IPS-11a (cell line): ENCODE data around the gene MTFR2.
"Not testable (repeated sequence)": the region's sequence is repeated elsewhere in the genome, so short reads cannot be mapped to it uniquely, and the experiment has no call there.

ENCODE experiments used
- H3K4me3 ChIP-seq: one replicate; pipeline ENCODE4 v1.5.1; 2013; ENCODE audit warnings: low read depth, low read length, control low read depth

MTFR2 gene

DNA sequence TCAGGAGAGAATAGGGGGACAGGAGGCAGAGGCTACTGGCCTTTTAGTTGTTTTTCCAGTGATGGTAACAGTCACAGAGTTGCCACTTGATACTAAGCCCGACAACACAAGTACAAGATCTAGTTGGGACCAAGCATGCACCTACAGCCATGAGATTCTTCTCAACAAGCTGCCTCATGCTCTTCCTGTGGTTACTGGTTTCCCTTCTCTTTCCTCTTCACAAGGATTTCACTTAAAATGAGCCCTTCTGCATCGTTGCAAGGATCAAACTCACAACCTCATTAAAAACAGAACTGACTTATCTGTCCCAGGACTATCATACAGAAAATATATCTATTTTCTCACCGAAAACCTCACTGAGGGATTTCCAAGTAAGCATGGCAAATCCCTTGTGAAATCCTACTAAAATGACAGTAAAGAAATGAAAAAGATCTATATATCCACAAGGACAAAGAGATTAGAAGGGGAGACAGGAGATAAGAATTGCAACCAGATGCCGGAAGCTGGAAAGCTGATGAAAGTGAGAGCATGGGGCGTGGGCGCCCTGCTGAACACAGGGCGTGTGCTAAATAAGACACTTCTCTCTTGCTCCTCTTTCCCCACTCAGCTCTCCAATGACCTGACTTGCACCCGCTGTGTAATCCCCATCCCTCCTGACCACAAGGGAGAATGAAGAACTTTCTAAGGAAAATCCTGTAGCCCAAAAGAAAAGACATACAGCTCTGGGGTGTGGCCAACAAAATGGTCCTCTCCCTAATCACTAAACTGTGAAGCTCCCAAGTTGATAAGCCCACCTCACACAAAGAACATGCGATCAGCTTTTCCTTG lies 13.4 kb downstream of the MTFR2 start:
- no peak overlapping the region for H3K4me3 ChIP-seq

GRCh38 chr6:136235233-136235564 lies 14.9 kb downstream of the MTFR2 start:
- H3K4me3 ChIP-seq = no peak overlapping the region

DNA sequence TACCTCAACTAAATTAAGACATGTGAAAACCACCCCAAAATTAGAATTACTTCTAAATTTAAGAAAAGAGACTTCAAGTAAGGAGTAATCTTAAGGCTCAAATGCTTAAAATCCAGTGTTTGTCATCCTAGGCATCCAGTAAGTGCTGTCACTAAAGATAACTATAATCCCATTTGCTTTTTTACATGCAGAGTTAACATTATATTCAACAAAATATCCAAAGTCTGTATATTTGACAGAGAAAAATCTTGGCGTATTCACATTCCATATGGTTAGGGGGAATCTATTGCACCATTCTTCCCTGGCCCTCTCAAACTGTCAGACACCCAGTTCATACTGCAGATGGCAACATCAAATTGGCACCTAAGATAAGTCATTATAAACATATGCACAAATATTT lies 17.4 kb downstream of the MTFR2 start:
- no peak overlapping the region for H3K4me3 ChIP-seq

- no peak overlapping the region for H3K4me3 ChIP-seq
These were observed 19.8 kb downstream of the MTFR2 start for GRCh38 chr6:136230219-136230853.

DNA sequence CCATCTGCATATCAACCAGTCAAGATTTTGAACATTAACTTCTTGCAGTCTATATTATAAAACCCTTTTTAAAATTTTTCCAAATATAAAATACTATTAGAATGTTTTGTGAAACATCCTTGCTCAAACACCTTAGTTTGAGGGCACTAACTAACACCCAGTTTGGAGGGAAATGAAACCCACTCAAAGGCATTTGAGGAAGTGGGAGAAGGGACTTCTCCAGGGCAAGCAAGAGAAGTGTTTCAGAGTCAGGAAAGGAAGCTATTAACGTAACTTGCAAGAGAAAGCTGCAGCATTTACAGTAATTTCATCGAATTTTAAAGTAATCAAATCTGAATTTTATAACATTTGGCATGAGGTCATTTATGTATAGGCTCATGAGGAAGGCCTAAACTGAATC lies 21.3 kb downstream of the MTFR2 start:
- no peak overlapping the region for H3K4me3 ChIP-seq

GRCh38 chr6:136226674-136227377 lies 23.3 kb downstream of the MTFR2 start:
- H3K4me3 ChIP-seq = no peak overlapping the region

- H3K4me3 ChIP-seq = no peak overlapping the region
These were observed 24.0 kb downstream of the MTFR2 start for GRCh38 chr6:136226027-136226673.

GRCh38 chr6:136225496-136225895 lies 24.6 kb downstream of the MTFR2 start:
- no peak overlapping the region for H3K4me3 ChIP-seq

- H3K4me3 ChIP-seq = not testable (repeated sequence)
These were observed 25.1 kb downstream of the MTFR2 start for GRCh38 chr6:136224974-136225373.

- H3K4me3 ChIP-seq = no peak overlapping the region
These were observed 33.4 kb downstream of the MTFR2 start for GRCh38 chr6:136216503-136217401.

GRCh38 chr6:136213853-136214252 lies 36.3 kb downstream of the MTFR2 start:
- H3K4me3 ChIP-seq = no peak overlapping the region

DNA sequence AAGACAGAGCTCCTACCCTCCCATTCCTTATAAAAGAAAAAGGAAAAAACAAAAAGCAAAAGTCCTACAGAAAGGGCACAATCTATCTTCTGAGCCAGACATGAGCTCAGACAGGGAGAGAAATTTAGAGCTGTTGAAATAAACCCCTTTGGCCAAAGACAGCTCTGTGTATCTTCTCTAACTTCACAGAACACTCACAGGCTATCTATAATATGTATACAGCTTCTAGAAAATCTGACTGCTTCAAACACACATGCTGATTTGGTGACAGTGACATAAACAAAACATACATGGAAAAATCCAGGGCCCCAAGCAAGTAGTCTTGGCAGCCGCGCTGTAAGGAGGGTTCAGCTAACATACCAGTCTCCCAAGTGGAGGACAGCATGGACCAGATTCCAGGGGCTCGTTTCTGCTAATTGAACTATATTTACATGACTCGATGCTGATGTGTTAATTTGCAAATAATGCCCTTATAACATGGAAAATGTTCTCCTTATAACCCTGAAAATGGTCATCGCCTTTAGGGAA lies 37.0 kb downstream of the MTFR2 start:
- H3K4me3 ChIP-seq = no peak overlapping the region

GRCh38 chr6:136212608-136213007 lies 37.5 kb downstream of the MTFR2 start:
- H3K4me3 ChIP-seq = no peak overlapping the region

GRCh38 chr6:136210398-136211165 lies 39.5 kb downstream of the MTFR2 start:
- no peak overlapping the region for H3K4me3 ChIP-seq

DNA sequence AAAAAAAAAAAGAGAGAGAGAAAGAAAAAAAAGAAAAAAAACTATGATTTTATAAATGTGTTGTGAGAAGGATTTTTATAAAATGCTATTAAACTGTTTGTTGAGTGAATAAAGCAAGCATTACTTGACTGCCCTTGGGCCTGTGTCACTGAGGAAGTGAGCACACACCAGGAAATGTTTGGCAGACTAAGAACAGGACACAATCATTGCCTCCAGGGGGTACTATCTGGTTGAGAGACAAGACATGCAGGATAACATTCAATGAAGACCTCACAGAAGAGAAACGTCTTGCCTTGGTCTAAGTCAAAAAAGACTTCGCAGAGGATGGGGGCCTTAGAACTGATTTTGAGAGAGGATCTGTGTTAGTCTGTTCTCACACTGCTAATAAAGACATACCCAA lies 40.6 kb downstream of the MTFR2 start:
- H3K4me3 ChIP-seq = no peak overlapping the region

- H3K4me3 ChIP-seq = no peak overlapping the region
These were observed 41.3 kb downstream of the MTFR2 start for GRCh38 chr6:136208783-136209182.

GRCh38 chr6:136201732-136202131 lies 48.4 kb downstream of the MTFR2 start:
- no peak overlapping the region for H3K4me3 ChIP-seq

DNA sequence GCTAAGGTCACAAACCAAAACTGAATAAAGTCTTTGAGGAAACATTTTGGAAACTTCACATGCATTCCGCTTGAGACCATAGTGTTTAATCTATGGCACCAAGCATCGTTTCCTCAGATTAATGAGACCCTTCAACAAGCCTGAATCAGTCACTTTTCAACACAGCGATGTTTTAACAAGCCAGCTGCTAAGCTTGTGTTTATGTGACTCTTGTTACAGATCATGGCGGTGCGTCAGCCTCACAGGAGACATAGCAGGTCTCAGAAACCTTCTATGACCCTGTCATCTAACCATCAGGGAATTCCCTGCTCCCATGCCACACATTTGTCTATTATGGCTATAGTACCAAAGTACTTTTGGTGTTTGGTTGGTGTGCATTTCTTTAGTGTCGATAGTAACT lies 57.2 kb downstream of the MTFR2 start:
- H3K4me3 ChIP-seq = no peak overlapping the region

DNA sequence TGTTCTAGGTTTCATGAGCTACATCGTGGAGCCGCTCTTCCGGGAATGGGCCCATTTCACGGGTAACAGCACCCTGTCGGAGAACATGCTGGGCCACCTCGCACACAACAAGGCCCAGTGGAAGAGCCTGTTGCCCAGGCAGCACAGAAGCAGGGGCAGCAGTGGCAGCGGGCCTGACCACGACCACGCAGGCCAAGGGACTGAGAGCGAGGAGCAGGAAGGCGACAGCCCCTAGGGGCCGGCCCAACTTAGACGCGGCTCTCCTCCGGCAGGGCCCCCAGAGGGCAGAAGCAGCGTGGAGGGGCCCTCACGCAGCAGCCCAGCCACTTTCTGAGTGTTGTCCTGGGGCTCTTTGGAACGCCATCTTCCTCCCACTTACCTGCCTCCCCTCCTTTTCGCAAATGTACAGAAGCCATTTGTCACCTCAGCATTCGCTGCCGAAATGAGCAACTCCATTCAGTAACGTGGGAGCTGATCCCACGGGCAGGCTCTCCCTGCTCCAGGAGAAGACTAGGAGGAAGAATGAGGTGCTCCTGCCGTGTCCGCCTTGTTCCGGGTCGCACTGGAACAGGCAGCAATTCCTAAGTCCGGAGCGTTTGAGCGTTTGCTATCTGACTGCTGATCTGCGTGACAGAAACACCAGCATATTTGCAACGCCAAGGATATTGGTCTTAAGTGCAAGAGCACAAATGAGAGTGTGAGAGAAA lies 58.4 kb downstream of the MTFR2 start:
- H3K4me3 ChIP-seq = no peak overlapping the region
